Measurements from ENCODE around the gene FAM124A.

Gene FAM124A

DNA sequence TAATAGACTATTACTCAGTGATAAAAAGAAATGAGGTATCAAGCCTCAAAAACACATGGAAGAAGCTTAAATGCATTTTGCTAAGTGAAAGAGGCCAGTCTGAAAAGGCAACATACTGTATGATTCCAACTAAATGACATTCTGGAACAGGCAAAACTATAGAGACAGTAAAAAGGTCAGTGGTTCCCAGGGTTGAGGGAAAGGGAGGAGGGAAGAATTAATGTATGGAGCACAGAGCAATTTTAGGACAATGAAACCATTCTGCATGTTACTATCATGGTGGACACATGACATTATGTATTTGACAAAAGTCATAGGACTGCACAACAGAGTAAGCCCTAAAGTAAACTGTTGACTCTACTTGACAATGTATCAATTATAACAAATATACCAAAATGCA is 111.6 kb downstream of the FAM124A start:
- Mint-ChIP-seq H3K4me1 (peaks cover 15% of the 10 kb centered on the region), H3K4me3 (no peak overlapping the region), H3K36me3 (no peaks in the 10 kb centered on the region), H3K27me3 (no peaks in the 10 kb centered on the region), H3K27ac (no peak overlapping the region), H3K9me3 (no peaks in the 10 kb centered on the region)
- ATAC-seq, result no peak

All from stimulated activated memory B cell treated with anti-CD40 and anti-IgM and Interleukin-4, amounts not matched to agents 10 μg/mL and 1 μg/mL and 100 μg/mL, for 72 hours (primary cell).